Type B pancreatic cell (in vitro differentiated cells): ENCODE measurements around the gene DNMT3A. TPM values are rescaled to one million over a fixed set of nuclear protein-coding genes. Genes with fewer than 3 reads are reported as not detected.
A peak's percentile ranks its signal among the peaks of the same experiment; 100 is the strongest.

Experiments
- DNase-seq: peaks from one replicate; pipeline ENCODE4 v3.0.0; 2021; ENCODE audit warnings: mixed read lengths; ENCODE audit not compliant: unreplicated experiment; ENCODE audit errors: extremely low spot score
- H3K27ac Mint-ChIP-seq: 2 replicates; pipeline ENCODE4 v1.8.0; 2021; ENCODE audit warnings: mild to moderate bottlenecking, mixed read lengths
- H3K27me3 Mint-ChIP-seq: 2 replicates; pipeline ENCODE4 v1.8.0; 2021; ENCODE audit warnings: mixed read lengths
- H3K36me3 Mint-ChIP-seq: 2 replicates; pipeline ENCODE4 v1.8.0; 2021; ENCODE audit warnings: mixed read lengths
- H3K4me1 Mint-ChIP-seq: one replicate; pipeline ENCODE4 v1.8.0; 2021; ENCODE audit warnings: mixed read lengths; ENCODE audit not compliant: unreplicated experiment
- H3K4me3 Mint-ChIP-seq: 2 replicates; pipeline ENCODE4 v1.8.0; 2021; ENCODE audit warnings: mild to moderate bottlenecking, mixed read lengths
- H3K9me3 Mint-ChIP-seq: 2 replicates; pipeline ENCODE4 v1.8.0; 2021; ENCODE audit warnings: mixed read lengths
- total RNA-seq: library from RNA; stranded (reverse); gene quantifications from 2 replicates; pipeline ENCODE4 v1.2.1, GENCODE V29; 2021; ENCODE audit warnings: low replicate concordance
- TF ChIP-seq, protein P1 (sequence below): fragments of 200-600 bp; sonication (generic); conservative IDR thresholded peaks from 2 replicates; pipeline ENCODE4 v1.5.0; 2021; ENCODE audit warnings: antibody characterized with exemption, mild to moderate bottlenecking

Gene DNMT3A
- total RNA-seq, 1 donor from 2014 or later: 139 TPM

DNA sequence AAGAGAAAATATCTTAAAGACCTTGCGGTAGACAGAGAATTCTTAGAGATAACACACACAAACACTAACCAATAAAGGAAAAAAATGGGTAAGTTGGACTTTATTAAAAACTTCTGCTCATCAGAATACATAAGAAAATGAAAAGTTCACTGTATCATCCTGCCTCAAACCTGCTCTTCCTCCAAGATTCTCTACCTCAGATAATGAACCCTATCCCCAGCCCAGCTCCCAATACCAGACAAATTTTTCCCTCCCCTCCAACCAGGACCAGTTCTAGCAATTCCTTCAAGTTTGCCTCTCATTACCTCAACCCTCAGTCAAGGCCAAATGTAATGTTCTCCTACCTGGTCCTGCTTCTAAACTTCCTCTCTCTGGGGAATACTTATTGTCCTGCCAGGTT, 79.4 kb downstream of the DNMT3A start:
- no peak overlapping the region for H3K4me3 Mint-ChIP-seq
- no peaks in the 10 kb centered on the region for H3K9me3 Mint-ChIP-seq
- DNase-seq: no peak
- H3K36me3 Mint-ChIP-seq: peaks cover 21% of the 10 kb centered on the region
- peaks cover 49% of the 10 kb centered on the region for H3K4me1 Mint-ChIP-seq
- H3K27ac Mint-ChIP-seq: peak overlapping the region; percentile 25
- no peaks in the 10 kb centered on the region for H3K27me3 Mint-ChIP-seq
- TF ChIP-seq, protein P1, sequence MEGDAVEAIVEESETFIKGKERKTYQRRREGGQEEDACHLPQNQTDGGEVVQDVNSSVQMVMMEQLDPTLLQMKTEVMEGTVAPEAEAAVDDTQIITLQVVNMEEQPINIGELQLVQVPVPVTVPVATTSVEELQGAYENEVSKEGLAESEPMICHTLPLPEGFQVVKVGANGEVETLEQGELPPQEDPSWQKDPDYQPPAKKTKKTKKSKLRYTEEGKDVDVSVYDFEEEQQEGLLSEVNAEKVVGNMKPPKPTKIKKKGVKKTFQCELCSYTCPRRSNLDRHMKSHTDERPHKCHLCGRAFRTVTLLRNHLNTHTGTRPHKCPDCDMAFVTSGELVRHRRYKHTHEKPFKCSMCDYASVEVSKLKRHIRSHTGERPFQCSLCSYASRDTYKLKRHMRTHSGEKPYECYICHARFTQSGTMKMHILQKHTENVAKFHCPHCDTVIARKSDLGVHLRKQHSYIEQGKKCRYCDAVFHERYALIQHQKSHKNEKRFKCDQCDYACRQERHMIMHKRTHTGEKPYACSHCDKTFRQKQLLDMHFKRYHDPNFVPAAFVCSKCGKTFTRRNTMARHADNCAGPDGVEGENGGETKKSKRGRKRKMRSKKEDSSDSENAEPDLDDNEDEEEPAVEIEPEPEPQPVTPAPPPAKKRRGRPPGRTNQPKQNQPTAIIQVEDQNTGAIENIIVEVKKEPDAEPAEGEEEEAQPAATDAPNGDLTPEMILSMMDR: no peak

DNA sequence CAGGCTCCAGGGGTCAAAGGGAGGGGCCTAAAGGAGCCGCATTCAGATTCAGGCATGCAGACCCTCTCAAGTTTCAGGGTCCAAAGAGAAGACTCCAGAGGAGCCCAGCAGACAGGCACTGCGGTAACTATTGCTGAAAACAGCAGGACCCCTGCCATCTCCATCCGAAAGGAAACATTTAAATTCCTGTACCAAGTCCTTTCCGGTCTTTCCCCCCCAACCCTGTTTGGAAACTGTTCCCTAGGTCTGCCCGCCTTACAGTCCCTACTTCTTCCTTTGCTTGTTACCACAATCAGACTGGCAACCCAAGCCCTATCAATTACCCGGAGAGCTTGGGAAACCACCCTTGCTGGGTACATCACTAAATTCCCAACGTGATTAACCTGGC, 82.0 kb downstream of the DNMT3A start:
- Mint-ChIP-seq H3K27ac (no peak overlapping the region), H3K9me3 (no peaks in the 10 kb centered on the region), H3K27me3 (no peaks in the 10 kb centered on the region), H3K36me3 (peaks cover 33% of the 10 kb centered on the region), H3K4me3 (no peak overlapping the region), H3K4me1 (peaks cover 56% of the 10 kb centered on the region)
- no peak for DNase-seq
- TF ChIP-seq, protein P1: no peak

DNA sequence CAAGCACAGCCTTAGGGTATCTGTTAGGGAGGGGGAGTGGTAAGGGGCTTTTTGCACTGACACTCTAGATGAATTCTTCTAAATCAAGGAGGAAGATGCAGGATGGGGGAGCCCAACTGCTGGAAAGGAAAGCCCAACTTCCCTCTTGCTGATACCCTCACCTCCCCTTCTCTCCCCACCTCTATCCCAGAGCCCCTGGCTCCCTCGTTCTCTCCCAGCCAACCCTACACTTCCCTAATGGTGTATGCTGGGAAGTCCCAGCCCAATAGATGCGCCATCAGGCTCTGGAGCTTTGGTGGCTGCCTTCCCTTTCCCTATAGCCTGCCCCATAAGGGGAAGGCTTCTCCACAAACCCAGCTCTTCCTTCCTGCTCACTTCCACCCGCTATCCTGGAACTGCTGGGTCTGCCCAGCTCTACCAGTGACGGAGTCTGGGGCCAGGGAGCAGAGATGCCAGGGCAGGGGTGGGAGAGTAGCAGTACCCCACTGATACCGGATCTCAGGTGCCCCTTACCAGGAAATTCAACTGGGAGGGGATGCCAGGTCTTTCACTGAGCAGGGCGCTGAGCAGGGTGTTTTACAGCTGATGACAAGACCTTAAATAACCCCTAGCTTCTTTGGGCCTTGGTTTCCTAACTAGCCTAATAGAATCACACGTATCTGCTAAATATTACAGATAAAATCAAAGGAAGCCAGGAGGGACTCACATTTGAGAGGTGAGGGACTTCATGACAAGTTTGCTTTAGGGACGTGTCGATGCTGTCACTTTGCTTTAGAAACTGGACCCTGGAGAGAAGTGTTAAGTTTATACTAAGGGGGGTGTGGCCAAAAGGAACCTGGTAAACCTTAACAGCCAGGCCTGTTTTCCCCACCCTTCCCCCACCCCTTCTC, 82.6 kb downstream of the DNMT3A start:
- Mint-ChIP-seq H3K4me1 (peaks cover 58% of the 10 kb centered on the region), H3K27me3 (no peaks in the 10 kb centered on the region), H3K9me3 (no peaks in the 10 kb centered on the region), H3K36me3 (peaks cover 40% of the 10 kb centered on the region), H3K27ac (peak overlapping the region; percentile 8), H3K4me3 (no peak overlapping the region)
- no peak for DNase-seq
- TF ChIP-seq, protein P1: no peak

DNA sequence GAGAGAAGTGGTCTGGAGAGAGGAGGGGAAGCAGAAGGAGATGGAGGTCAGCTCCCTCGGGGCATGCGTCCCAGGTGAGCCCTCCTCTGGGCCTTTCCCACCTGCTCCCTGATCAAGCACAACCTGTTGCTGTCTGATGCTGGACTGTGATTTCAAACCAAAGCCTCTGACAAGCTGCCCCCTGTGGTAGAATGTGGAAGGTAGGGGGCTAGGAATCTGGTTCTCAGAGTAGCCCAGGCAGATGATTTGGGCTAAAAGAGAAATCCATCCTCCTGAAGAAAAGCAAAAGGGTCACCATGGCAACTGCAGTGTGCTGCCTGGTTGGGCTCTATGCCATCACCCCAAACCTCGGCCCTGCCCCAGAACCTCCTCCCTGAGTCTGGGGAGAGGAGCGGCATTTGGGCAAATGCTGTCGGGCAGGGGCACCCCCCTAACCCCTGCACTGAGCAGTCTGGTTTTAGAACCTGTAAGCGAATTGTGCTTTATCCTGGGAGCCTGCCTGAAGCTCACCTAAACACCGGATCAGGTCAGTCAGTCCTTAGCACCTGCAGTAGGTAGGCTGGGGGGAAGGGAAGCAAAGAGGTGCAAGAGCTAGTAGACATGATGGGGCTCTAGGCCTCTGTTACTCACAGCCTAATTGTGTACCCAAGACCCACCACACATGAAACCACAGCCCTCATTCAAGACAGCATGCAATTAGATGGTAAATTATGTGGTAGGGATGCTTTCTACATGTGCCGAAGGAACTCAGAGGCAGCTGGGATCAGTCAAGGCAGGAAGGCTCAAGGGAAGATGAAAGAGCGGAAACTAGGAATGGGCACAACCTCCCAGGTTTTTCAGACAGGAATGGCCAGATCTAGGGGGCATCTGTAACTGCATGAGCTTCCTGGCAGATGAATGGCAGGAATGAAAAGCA, 83.5 kb downstream of the DNMT3A start:
- peaks cover 43% of the 10 kb centered on the region for H3K36me3 Mint-ChIP-seq
- H3K9me3 Mint-ChIP-seq: no peaks in the 10 kb centered on the region
- H3K4me3 Mint-ChIP-seq: no peak overlapping the region
- H3K27me3 Mint-ChIP-seq: no peaks in the 10 kb centered on the region
- no peak for DNase-seq
- peaks cover 54% of the 10 kb centered on the region for H3K4me1 Mint-ChIP-seq
- H3K27ac Mint-ChIP-seq: peak overlapping the region; percentile 8
- TF ChIP-seq, protein P1: peak; percentile 49

DNA sequence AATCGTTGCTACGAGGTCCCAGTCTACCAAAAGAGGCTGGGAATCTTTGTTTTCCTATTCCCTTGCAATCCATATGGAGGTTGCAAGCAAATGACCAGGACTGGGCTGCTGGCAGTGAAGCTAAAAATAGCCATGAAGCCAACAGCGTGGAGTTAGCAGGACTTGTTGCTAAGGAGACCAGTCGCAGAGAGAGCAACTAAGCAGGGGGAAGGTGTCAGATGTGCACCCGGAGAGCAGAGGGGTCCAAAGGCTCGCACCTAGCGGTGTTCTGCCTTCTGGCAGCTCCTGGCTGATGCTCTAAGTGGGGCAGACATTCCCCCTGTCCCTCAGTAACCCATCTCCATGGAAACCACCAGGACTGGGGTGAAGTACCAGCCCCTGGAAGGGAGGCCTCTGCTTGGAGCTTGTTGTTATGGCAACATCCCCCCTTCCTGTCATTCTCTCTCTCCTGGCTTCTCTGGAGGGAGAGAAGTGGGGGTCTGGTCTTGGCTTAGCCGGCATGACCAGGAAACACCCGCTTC, 84.6 kb downstream of the DNMT3A start:
- peaks cover 52% of the 10 kb centered on the region for H3K4me1 Mint-ChIP-seq
- TF ChIP-seq, protein P1: no peak

More for the DNA sequence above, 84.6 kb downstream of the DNMT3A start:
- Mint-ChIP-seq H3K27me3 (no peaks in the 10 kb centered on the region), H3K9me3 (no peaks in the 10 kb centered on the region), H3K36me3 (peaks cover 39% of the 10 kb centered on the region), H3K27ac (peak overlapping the region; percentile 58), H3K4me3 (no peak overlapping the region)
- DNase-seq: no peak
